GM19395 (cell line): ENCODE measurements around the gene MAPKBP1.
A peak's percentile ranks its signal among the peaks of the same experiment; 100 is the strongest.
"Not testable (repeated sequence)": the region's sequence is repeated elsewhere in the genome, so short reads cannot be mapped to it uniquely, and the experiment has no call there.

Experiments used
- ATAC-seq: cut with Tn5 transposase; IDR thresholded peaks from one replicate; pipeline ENCODE4 v1.9.1; 2021; ENCODE audit warnings: mild to moderate bottlenecking, moderate library complexity; ENCODE audit not compliant: unreplicated experiment

MAPKBP1 gene

DNA sequence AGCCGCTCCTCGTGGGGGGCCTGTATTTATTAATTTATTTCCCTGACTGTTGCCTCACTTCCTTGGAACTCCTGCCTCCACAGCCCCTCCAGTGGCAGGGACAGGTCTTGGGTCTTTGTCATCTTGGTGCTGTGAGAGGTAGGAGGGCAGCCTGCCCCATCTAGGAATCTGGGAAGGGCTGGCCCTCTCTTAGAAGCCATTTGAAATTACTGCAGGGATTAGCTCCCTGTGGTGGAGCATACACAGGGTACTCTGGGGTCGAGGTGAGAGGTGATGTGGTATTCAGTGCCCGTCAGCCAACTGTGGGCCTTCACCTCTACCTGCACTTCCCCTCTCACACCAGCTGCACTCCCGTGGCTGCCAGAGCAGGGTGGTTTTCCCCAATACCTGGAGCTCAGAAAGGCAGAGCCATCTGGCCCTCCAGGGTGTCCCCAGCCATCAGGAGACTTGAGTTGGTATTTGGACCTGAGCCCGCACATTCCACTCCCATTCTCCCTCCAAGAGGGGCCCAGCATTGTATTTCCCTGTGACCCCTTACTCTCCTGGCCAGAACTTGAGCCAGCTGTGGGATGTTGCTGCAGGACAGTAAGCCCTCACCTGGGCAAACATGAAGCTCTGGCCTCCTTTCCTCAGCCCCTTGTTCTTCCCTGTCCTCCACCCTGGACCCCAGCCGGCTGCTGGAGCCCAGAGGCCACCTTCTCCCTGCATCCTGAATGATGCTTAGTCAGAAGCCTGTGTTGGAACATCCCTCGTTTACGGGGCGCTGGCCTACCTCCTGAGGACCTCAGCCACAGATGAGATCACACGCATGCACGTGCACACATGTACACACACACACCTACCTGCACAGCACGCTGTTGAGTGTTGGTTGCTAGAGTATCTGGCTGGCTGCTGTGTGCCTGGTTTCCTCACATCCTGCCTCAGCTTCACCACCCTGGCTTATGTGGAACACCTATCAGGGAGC lies 51.6 kb downstream of the MAPKBP1 start:
- no peak for ATAC-seq

DNA sequence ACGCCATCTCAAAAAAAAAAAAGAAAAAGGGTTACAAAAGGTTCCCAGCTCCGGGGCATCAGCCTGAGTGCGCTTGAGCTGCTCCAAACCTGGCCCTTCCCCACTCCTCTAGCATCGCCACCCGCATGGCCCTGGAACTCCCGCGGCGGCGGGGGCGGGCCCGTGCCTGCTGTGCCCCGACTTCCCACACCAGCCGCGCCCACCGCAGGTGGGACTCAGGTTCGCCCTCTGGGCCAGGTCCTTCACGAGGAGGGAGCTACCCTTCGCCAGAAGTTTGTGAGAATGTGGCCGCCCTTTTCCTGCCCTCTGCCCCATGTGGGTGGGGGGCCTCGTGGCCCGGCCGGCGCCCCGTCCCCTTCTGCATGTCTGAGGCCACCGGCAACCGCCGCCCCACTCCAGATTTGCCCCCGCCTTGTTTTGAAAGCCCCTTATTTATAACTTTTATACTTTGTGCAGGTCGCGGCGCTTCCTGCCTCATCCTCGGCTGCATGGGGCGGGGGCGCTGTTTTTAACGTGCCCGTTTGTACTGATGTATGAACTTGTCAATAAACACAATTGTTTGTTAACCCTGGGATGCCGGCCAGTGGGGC lies 53.1 kb downstream of the MAPKBP1 start:
- ATAC-seq = no peak

DNA sequence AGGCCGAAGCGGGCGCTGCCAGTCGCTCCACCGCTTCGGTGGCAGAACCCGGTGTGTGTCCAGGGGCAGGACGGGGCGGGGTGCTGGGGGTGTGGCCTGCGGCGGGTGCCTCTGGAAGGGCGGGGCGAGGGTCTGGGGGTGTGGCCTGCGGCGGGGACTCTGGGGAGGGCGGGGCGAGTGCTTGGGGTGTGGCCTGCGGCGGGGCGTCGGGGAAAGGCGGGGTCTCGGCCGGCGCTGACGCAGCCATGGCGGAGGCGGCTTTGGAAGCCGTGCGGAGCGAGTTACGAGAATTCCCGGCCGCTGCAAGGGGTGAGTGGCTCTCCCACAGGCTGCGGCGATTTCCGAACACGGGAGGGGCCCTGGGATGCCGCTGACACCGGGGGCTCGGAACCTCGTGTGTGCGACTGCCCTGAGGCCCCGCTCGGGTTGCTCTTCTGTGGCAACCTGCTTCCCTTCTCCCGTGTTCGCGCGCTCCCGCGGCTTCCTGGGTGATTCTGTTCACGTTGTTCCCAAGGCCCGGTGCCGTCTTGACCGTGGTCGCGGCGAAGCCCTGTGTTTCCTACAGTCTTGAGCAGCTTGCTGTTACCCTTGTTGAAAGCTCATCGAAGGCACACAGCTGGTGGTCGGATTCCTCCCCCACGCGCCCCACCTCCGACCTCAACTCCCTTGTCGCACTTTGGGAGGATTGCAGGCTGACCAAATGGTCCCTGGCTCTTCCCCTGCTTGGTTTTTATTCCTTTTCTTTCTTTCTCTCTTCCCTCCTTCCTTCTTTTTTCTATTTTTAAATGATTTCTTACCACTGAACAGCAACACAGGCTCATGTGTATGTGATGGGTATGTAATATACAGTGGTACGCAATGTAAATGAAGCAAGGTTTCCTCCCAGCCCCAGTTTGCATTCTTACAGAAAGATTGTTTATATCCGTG lies 53.9 kb downstream of the MAPKBP1 start, which contains the start of gene JMJD7:
JMJD7 (plus strand) TSS at position 213 of the 927 bp plus-strand sequence; CDS start at position 246, 33 bp downstream.
- peak; percentile 76 for ATAC-seq

DNA sequence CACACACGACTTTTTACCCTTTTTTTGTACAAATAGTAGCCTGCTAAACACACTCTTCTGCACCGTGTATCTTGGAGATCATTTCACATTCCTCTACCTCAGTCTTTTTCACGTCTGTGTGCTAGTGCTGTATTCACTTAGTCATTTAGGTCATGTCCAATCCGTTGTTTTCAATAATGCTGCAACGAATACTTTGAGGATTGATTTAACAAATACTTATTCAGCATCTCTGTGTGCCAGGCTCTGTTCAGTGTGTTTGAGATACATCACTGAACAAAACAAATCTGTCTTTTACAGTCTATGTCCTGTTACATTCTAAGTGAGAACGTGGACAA lies 54.5 kb downstream of the MAPKBP1 start:
- no peak for ATAC-seq

DNA sequence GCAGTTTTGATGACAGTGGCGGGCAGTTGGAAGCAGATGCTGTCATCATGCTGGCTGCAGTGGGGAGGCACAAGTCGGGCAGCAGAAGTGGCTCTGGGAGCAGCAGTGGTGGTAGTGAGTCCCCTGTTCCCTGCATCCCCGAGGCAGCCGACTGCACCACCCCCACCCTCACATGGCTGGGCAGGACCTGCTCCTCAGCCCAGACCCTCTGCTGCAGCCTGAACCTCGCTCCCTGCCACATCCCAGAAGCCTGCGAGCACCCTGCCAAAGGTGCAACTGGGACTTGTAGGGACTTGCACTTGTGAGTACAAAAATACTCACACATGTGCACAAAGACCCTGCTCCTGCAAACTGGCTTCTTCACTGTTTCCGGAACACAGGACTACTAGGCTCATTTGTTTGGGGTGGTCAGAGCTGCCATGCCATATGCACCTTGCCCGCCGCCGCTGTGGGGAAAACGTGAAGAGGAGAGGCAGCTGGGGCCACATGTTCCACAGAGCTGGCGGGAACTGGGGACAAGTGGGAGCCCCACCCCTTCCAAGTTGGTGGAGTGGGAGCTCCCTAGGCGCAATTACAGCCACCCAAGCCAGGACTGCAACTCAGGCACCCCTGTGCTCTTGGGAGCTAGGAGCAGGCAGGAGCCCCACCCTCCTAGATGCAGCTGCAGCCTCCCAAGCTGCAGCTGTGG lies 55.8 kb downstream of the MAPKBP1 start:
- no peak for ATAC-seq

DNA sequence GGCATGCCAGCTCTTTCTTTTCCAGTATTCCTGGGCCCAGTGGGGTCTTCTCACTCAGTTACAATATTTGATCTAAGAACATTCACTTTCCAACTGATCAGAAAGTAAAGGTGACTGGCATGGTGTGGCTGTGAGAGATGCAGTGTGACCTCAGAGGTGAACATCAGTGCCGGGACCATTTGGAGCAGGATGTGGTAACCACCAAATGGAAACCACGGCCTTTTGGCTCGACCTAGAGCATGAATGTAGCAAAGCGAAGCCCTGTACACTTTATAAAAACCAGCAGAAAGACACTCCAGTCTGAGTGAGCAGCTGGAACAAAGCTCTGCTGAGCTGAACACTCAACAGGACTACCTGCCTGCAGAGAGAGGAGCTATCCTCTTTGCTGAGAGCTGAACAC lies 57.0 kb downstream of the MAPKBP1 start:
- ATAC-seq = not testable (repeated sequence)

DNA sequence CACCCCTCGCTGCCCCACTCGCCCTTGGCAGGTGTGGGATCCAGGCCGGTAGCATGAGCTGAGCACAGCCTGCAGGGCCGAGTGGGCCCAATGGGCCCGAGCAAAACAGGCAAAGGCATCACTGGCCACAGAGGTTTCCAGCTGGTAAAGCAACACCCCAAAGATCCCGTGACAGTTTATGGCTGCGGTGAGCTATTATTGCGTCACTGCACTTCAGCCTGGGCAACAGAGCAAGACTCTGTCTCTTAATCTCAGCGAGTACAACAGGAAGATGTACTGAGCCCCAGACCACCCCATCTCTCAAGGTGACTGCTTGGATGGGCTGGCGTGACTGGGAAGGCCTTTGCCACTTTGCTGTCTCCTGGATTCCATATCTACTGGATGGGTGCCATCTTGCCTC lies 57.9 kb downstream of the MAPKBP1 start:
- no peak for ATAC-seq

DNA sequence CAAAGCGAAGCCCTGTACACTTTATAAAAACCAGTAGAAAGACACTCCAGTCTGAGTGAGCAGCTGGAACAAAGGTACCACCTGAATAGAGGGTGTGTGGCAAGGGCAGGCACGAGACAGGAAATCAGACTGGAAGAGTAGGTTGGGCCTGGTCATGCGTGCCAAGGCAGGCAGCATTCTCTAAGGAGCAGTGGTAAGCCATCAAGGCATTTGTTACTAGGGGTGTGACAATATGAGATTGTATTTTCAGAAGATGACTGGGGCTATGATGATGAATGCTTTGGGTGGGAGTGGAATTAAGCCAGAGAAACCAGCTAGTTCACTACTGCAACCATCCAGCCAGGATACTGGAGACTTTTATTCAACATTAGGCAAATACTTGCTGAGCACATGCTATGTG lies 58.6 kb downstream of the MAPKBP1 start:
- ATAC-seq = no peak

DNA sequence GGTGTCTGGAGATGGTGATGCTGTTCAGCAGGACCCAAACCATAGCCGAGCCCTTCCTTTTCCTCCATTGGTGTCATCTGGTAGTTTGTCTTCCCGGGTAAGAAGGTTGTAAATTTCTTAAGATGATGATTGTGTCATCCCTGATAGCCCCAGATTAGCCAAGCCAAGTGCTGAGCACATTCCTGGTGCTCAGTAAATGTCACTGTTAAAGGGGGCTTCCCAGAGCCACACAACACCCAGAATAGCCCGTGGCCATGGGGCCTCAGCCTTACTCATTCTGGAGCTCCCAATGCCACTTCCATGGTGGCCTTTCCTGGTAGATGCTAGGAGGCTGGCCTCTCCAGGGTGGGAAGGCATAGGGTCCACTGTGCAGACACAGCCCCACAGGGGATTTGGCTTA lies 59.8 kb downstream of the MAPKBP1 start:
- no peak for ATAC-seq

DNA sequence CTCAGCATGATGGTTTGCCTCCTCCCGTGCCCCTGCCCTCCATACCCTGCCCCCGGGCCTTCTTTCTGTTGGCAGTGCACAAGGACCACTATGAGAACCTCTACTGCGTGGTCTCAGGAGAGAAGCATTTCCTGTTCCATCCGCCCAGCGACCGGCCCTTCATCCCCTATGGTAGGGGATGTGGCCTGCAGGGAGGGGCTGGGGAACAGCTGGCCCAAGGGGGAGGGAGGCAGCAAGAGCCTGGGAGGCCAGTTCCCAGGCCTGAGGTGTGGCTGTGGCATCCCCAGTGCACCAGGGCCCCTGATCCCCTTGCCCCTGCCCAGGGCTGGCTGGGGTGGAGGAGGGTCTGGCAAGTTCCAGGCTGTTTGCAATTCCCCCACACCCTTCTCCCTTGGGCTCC lies 61.8 kb downstream of the MAPKBP1 start:
- ATAC-seq = no peak

DNA sequence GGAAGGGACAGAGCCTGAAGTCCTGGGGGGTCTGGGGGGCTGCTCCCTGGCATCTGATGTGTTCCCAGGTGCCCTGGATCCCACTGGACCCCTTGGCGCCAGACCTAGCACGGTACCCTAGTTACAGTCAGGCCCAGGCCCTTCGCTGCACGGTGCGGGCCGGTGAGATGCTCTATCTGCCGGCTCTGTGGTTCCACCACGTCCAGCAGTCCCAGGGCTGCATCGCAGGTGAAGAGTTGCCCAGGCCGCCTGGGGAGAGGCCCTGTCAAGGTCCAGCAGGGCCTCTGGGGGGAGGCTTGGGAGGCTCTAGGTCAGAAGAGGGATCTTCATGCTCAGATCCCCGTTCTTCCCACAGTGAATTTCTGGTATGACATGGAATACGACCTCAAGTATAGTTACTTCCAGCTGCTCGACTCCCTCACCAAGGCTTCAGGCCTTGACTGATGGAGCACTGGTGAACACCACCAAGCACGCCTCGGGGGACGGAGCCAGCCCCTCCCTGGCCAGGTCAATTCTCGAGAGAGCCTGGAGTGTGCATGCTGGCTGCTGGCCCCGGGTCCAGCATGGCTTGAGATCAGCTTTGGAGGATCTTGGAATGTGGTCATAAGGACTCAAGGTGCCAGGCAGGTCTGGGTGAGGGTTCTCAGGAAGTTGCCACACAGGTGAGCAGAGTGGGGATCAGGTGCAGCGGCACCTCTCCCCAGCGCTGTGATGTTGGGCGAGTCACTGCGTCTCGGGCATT lies 62.6 kb downstream of the MAPKBP1 start:
- ATAC-seq = no peak

DNA sequence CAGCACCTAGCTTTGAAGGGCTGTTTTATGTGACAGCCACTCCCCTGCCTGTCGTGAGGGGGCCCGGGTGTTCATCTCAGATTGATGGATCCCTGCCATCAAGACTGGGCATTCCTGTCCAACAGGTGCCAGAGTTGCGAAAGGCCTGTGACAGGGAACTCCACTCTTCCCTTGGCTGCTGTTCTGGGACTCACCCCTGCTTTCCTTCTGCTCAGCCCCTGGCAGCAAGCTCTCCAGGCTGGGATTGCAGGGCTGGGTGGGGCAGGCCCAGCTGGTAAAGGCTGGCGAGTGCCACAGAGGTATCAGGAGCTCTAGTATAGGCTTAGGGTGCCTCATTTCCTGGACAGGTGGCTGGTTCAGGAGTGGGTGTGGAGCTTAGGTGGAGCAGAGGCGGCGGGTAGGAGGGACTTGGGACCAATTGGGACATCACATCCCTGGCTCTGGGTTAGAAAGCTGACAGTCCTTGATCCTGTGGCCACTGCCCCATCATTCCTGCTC lies 64.2 kb downstream of the MAPKBP1 start, which contains the start of gene PLA2G4B:
PLA2G4B (plus strand) TSS at position 448 of the 498 bp plus-strand sequence. CDS start 67 bp downstream, outside the sequence.
- ATAC-seq = no peak

DNA sequence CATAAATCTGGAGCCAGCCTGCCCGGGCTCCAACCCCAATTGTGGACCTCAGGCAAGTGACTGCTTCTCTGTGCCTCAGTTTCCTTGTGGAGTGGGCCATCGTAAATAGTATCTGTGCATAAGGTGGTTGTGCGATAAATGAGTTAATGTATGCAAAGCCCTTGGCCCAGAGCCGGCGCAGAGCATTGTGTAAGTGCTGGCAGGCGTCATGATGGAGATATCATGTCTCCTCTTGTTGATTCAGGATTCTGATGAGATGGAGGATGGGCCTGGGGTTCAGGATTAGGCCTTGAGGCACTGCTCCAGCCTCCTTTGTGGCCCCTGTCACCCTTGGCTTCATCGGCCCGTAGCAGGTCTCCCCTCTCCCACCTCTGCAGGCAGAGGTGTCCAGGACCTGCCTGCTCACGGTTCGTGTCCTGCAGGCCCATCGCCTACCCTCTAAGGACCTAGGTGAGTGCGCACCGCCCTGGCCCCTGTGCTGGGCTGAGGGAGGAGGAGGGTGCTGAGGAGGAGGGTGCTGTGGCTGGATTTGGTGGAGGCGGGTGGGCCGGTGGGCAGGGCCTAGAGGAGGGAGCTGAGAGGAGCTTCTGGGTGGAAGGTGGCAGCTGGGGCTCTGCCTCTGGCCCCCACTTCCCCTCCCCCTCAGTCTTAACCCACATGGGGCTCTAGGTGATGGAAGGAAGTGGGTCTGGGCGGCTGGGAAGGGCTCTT lies 65.7 kb downstream of the MAPKBP1 start:
- no peak for ATAC-seq

DNA sequence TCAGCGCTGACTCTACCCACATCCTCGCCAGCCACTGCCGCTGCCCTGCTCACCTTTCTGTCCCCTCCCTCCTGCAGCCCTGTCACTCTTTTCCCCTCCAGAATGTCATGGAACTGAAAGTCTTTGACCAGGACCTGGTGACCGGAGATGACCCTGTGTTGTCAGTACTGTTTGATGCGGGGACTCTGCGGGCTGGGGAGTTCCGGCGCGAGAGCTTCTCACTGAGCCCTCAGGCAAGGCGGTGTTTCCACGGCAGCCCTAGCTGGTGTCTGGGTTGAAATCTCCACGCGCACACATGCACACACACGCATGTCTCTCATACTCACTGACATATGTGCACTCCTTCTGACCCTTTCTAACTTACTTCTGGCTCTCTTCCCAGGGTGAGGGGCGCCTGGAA lies 66.4 kb downstream of the MAPKBP1 start:
- ATAC-seq = no peak

DNA sequence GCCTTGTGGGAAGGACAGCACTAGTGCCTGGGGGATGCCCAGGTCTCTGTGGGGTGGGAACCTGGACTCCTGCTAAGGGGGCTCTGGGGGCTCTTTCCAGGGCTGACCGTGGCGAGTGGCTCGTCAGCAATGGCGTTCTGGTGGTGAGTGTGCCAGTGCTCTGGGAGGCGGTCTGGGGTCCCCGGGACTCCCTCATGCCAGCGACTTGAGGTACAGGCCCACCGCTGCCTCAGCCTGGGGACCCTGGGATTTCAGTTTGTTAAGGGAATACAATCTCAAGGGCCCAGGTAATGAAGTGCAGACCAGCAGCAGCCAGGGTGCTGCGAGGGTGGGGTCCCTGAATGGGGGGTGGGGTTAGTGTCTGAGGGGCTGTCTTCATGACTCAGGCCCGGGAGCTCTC lies 66.8 kb downstream of the MAPKBP1 start:
- ATAC-seq = no peak

DNA sequence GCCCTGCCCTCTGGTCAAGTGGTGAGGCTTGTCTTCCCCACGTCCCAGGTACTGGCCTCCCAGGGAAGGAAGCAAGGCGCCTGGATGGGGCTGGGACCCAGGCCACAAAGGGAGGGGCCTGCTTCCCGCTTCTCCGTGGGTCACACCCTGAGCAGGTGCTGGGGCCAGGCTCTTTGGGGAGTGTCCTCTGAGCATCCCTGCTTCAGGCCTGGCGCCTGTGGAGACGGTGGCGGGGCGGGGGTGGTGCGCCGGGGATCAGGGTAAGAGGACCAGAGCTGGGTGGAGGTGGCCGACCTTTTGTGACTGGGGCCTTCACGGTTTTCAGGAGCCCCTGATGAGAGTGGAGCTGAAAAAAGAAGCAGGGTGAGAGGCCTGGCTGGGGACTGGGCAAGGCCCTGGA lies 67.9 kb downstream of the MAPKBP1 start:
- no peak for ATAC-seq

DNA sequence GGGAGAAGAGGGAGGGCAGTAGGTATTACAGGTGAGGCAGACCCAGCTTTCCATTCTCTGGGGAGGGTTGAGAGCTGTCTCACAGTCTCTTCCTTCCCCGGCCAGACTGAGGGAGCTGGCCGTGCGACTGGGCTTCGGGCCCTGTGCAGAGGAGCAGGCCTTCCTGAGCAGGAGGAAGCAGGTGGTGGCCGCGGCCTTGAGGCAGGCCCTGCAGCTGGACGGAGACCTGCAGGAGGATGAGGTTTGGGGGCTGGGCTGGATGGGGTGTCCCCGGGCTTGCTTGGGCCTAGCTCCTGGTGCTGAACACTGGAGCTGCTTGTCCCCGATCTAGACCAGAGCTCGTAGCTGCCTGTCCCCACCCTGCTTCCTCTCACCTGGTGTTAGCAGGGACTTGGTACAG lies 69.3 kb downstream of the MAPKBP1 start:
- no peak for ATAC-seq

DNA sequence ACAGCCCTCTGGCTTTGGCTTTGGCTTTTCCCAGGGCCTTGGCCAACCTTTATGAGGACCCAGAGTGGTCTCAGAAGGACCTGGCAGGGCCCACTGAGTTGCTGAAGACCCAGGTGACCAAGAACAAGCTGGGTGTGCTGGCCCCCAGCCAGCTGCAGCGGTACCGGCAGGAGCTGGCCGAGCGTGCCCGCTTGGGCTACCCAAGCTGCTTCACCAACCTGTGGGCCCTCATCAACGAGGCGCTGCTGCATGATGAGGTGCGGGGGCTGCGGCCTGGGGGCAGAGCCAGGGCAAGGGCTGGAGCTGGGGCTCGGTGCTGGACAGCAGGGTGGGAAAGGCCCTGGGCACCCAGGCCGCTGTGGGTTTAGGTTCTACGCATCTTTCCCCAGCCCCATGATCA lies 70.5 kb downstream of the MAPKBP1 start:
- no peak for ATAC-seq

DNA sequence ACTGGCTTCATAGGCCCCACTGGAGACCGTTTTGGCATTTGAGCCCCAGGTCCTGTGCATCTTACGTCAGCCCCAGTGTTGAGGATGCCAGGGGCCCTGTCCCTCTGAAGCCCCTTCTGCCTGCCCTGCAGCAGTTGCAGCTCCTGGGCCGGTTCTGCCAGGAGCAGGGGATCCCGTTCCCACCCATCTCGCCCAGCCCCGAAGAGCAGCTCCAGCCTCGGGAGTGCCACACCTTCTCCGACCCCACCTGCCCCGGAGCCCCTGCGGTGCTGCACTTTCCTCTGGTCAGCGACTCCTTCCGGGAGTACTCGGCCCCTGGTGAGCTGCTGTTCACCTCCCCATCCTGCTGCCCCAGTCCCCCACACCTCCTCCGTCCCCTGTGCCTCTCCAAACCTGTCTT lies 72.9 kb downstream of the MAPKBP1 start:
- no peak for ATAC-seq
